ENCODE results near the gene ERP29.

Gene ERP29

DNA sequence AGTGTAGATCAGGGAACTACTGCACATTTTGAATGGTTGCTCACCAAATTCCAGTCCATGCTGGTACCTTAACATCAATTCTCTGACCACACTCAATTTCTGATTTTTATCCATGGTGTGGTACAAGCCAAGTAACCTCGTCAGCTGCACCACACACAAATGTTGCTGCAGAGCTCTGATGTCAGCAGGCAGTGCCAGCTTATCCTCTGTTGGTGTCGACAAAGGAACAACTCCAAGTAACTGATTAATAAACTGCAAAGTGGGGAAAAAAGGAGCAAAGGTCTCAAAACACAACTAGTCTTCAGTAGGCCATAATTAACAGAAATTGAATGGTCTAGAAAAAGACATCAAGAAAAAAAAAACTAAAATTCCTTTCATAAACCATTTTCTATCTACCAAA is 47.9 kb downstream of the ERP29 start:
- no peak overlapping the region for H3K4me3 ChIP-seq (ENCODE audit: low read length)
- H3K4me1 ChIP-seq (ENCODE audit: control insufficient read depth, low read depth, low read length): no peaks in the 10 kb centered on the region
- no peak overlapping the region for H3K27ac ChIP-seq (ENCODE audit: low read length)
- no peak overlapping the region for H3K9ac ChIP-seq (ENCODE audit: low read length)
- no peaks in the 10 kb centered on the region for H3K27me3 ChIP-seq (ENCODE audit: control insufficient read depth, insufficient read depth, low read length)
- peaks cover 75% of the 10 kb centered on the region for H3K36me3 ChIP-seq (ENCODE audit: control insufficient read depth, low read depth, low read length)
- no peaks in the 10 kb centered on the region for H3K9me3 ChIP-seq (ENCODE audit: control insufficient read depth, low read depth, low read length)

DNA sequence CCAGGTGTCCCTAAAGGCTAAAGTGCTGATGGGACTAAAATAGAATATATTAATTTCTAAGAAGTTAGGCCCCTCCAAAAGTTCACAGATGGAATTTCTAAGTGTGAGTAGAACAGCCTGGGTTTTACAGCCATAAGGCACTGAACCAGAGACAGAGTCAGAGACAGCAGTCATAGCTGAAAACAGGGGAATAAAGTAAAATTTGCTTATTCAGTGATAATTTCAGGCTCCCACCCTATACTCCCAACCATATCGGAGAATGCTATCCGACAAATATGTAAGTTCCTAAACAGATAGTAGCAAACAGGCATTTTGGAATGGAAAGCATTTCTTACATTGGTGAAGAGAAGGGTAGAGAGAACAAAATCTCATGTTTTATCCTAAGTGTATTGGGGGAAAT is 50.0 kb downstream of the ERP29 start:
- peaks cover 82% of the 10 kb centered on the region for H3K36me3 ChIP-seq (ENCODE audit: control insufficient read depth, low read depth, low read length)
- H3K4me3 ChIP-seq (ENCODE audit: low read length): no peak overlapping the region
- no peaks in the 10 kb centered on the region for H3K4me1 ChIP-seq (ENCODE audit: control insufficient read depth, low read depth, low read length)
- no peaks in the 10 kb centered on the region for H3K9me3 ChIP-seq (ENCODE audit: control insufficient read depth, low read depth, low read length)
- H3K27me3 ChIP-seq (ENCODE audit: control insufficient read depth, insufficient read depth, low read length): no peaks in the 10 kb centered on the region
- no peak overlapping the region for H3K27ac ChIP-seq (ENCODE audit: low read length)
- no peak overlapping the region for H3K9ac ChIP-seq (ENCODE audit: low read length)

- Histone ChIP-seq H3K4me1 (ENCODE audit: control insufficient read depth, low read depth, low read length) (no peaks in the 10 kb centered on the region), H3K9ac (ENCODE audit: low read length) (no peak overlapping the region), H3K27ac (ENCODE audit: low read length) (no peak overlapping the region), H3K9me3 (ENCODE audit: control insufficient read depth, low read depth, low read length) (no peaks in the 10 kb centered on the region), H3K27me3 (ENCODE audit: control insufficient read depth, insufficient read depth, low read length) (no peaks in the 10 kb centered on the region), H3K4me3 (ENCODE audit: low read length) (no peak overlapping the region), H3K36me3 (ENCODE audit: control insufficient read depth, low read depth, low read length) (peaks cover 81% of the 10 kb centered on the region)
These were observed 53.3 kb downstream of the ERP29 start for GRCh38 chr12:112066566-112066965.

Data from iPS-18a (cell line).